Measurements from ENCODE around the gene ADARB1. TPM values are rescaled to one million over a fixed set of nuclear protein-coding genes. Genes with fewer than 3 reads are reported as not detected.

Gene ADARB1
- total RNA-seq, 1 donor = 2.1 TPM

GRCh38 chr21:45169682-45170081 is 95.3 kb downstream of the ADARB1 start:
- TF ChIP-seq CTCF (IDR thresholded peaks at IDR 0.05; ENCODE audit: insufficient read depth, low read length) = no peak
- H3K4me3 ChIP-seq (ENCODE audit: low read depth, low read length) = no peak overlapping the region
- DNase-seq (ENCODE audit: low read depth) = no peak

- TF ChIP-seq CTCF (IDR thresholded peaks at IDR 0.05; ENCODE audit: insufficient read depth, low read length) = no peak
Measured at GRCh38 chr21:45170987-45171386, 96.6 kb downstream of the ADARB1 start.

GRCh38 chr21:45172420-45172819 is 98.0 kb downstream of the ADARB1 start:
- no peak for TF ChIP-seq CTCF (IDR thresholded peaks at IDR 0.05; ENCODE audit: insufficient read depth, low read length)
- no peak for DNase-seq (ENCODE audit: low read depth)
- H3K4me3 ChIP-seq (ENCODE audit: low read depth, low read length) = no peak overlapping the region

More at GRCh38 chr21:45170987-45171386, 96.6 kb downstream of the ADARB1 start:
- no peak overlapping the region for H3K4me3 ChIP-seq (ENCODE audit: low read depth, low read length)
- DNase-seq (ENCODE audit: low read depth) = no peak

GRCh38 chr21:45175326-45176095 is 101.1 kb downstream of the ADARB1 start:
- H3K4me3 ChIP-seq (ENCODE audit: low read depth, low read length) = no peak overlapping the region
- no peak for TF ChIP-seq CTCF (IDR thresholded peaks at IDR 0.05; ENCODE audit: insufficient read depth, low read length)
- no peak for DNase-seq (ENCODE audit: low read depth)

- DNase-seq (ENCODE audit: low read depth) = no peak
- H3K4me3 ChIP-seq (ENCODE audit: low read depth, low read length) = no peak overlapping the region
- TF ChIP-seq CTCF (IDR thresholded peaks at IDR 0.05; ENCODE audit: insufficient read depth, low read length) = no peak
Measured at GRCh38 chr21:45176141-45176540, 101.8 kb downstream of the ADARB1 start.

GRCh38 chr21:45177039-45177438 is 102.7 kb downstream of the ADARB1 start:
- no peak for DNase-seq (ENCODE audit: low read depth)
- no peak for TF ChIP-seq CTCF (IDR thresholded peaks at IDR 0.05; ENCODE audit: insufficient read depth, low read length)
- no peak overlapping the region for H3K4me3 ChIP-seq (ENCODE audit: low read depth, low read length)
